Bronchial smooth muscle cell (primary cell): ENCODE measurements around the gene OR13C9. TPM values are rescaled to one million over a fixed set of nuclear protein-coding genes. Genes with fewer than 3 reads are reported as not detected.

ENCODE experiments used
- total RNA-seq: library from RNA; depleted of rRNA; stranded (reverse); fragments of >200 nt; gene quantifications from 2 replicates; pipeline ENCODE4 v1.2.1, GENCODE V29; 2014

OR13C9 gene, protein sequence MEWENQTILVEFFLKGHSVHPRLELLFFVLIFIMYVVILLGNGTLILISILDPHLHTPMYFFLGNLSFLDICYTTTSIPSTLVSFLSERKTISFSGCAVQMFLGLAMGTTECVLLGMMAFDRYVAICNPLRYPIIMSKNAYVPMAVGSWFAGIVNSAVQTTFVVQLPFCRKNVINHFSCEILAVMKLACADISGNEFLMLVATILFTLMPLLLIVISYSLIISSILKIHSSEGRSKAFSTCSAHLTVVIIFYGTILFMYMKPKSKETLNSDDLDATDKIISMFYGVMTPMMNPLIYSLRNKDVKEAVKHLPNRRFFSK
- not detected in 2 replicates for total RNA-seq

DNA sequence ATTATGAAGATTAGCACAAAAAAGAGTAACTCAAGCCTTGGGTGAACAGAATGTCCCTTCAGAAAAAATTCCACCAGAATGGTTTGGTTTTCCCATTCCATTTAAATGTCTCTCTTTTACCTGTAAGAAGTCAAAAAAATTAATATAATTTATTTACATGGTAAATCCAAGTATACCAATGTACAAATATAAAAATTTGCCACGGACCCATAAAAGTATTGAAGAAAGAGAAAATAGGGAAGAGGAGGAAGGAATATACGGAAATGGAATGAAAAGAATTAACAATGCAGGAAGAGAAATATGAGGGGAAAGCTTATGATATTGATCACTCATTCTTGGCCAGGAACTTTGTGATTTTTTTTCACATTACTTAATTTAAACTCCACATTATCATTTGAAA, at the start of gene OR13C9:
Gene OR13C9, minus strand, starts transcription at position 101 of the 400 bp plus-strand sequence. Its CDS starts 0 bp downstream, at position 101.

DNA sequence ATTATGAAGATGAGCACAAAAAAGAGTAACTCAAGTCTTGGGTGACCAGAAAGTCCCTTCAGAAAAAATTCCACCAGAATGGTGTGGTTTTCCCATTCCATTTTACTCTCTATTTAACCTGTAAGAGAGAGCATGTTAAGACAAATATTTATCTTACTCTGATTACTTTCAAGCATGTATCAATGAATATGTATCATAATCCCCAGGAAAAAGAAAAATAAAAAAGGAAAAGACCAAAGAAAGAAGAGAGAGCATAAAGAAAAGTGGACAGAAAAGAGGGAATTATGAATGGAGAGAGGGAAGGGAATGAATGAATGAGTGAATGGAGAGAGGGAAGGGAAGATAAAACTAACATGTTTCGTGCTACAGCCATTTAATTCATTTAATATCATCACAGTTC, 12.5 kb downstream of the OR13C9 start, which contains the start of gene OR13C2:
Gene OR13C2, minus strand, starts transcription at position 101 of the 400 bp plus-strand sequence. Its CDS starts 0 bp downstream, at position 101.

DNA sequence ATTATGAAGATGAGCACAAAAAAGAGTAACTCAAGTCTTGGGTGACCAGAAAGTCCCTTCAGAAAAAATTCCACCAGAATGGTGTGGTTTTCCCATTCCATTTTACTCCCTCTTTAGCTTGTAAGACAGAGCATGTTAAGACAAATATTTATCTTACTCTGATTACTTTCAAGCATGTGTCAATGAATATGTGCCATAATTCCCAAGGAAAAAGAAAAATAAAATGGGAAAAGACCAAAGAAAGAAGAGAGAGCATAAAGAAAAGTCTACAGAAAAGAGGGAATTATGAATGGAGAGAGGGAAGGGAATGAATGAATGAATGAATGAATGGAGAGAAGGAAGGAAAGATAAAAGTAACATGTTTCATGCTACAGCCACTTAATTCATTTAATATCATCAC, 18.7 kb downstream of the OR13C9 start, which contains the start of gene OR13C5:
Gene OR13C5, minus strand, starts transcription at position 101 of the 400 bp plus-strand sequence. Its CDS starts 0 bp downstream, at position 101.

DNA sequence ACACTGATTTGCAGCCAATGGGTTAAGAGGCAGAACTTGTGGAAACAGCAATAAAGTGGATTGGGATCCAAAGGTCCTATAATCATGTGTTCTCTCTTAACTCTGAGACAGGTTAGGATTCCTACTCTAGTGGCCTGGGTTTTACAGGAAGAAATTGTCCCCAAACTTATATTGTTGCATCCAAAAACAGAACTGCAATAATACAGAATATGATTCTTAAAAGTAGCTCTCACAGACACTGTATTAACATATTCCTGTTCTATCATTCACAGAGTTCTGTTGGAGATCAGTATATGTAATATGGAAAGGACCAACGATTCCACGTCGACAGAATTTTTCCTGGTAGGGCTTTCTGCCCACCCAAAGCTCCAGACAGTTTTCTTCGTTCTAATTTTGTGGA, 49.1 kb downstream of the OR13C9 start, which contains the start of gene OR13C8:
Gene OR13C8, plus strand, starts transcription at position 301 of the 400 bp plus-strand sequence. Its CDS starts 0 bp downstream, at position 301.

Other genes starting within 250 kb of the OR13C9 start
- not detected in 2 replicates for gene OR13F1, start 113.9 kb downstream of the OR13C9 start, total RNA-seq
- gene OR13C4, start 91.0 kb downstream of the OR13C9 start, total RNA-seq = not detected in 2 replicates
- gene OR13C3, start 81.3 kb downstream of the OR13C9 start, total RNA-seq = not detected in 2 replicates
- not detected in 2 replicates for gene OR13C8, start 49.0 kb downstream of the OR13C9 start, total RNA-seq
- not detected in 2 replicates for gene OR13C5, start 18.8 kb downstream of the OR13C9 start, total RNA-seq
- not detected in 2 replicates for gene OR13C2, start 12.6 kb downstream of the OR13C9 start, total RNA-seq
- not detected in 2 replicates for gene OR13D1, start 76.3 kb upstream of the OR13C9 start, total RNA-seq
- 12.4 and 26.0 TPM in 2 replicates for gene NIPSNAP3A, start 129.5 kb upstream of the OR13C9 start, total RNA-seq
- gene NIPSNAP3B, start 145.9 kb upstream of the OR13C9 start, total RNA-seq = 0.79 and 0.94 TPM in 2 replicates